Activated CD4-positive, alpha-beta T cell treated with anti-CD3 and anti-CD28 coated beads for 4 hours (primary cell): ENCODE measurements around the gene XPA.
A peak's percentile ranks its signal among the peaks of the same experiment; 100 is the strongest.

Experiments
- DNase-seq, 2 donors: peaks; one replicate each; pipeline ENCODE4 v3.0.0-alpha.2; 2020

XPA gene

DNA sequence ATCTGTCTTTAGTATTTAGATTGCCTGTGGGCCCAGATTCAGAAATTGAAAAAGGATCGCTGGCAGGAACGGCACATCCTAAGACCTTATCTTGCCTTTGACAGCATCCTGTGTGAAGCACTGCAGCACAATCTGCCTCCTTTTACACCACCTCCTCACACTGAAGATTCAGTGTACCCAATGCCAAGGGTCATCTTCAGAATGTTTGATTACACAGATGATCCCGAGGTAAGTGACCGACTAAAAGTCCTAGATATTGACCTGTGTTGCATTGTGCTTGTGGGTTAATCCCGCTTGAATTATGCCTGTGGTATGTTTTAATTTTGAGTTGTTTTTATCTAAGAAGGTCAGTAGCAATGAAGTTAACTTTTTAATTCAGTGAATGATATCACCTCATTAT, 49.1 kb downstream of the XPA start:
- no peak for DNase-seq

DNA sequence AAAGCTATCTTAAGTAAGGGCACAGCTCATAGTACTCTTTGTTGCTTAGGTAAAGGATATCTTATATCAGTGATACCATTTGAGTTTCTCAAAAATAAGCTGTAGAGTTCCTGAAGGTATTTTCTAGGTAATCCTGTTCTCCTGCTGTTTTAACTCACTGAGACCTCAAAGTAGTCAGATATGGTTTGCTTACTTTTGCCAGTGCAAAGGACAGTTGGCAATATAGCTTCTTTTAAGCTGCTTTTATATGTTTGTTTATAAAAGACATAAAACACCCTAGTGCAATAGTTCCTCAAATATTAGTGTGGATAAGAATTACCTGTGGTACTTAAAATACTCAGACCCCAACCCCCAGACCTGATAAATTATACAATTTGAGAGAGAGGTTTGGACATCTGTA, 51.4 kb downstream of the XPA start:
- DNase-seq: no peak

DNA sequence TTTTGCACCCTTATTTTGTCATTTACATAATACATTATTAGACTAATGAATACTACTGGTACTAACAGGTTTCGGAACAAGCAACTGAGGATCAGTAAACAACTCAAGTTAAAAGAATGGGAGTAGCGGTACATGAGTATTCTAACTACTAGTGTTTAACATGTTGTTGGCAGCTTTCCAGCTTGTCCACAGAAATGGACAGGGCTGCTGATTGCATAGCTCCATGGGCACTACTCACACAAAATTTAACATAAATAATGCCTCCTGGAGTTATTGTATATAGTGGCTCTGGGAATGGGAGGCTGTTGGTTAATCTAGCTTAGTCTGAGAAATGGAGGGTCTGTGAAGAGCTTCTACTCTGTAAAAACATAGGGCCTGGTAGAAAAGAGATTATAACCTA, 56.8 kb downstream of the XPA start:
- DNase-seq: no peak

DNA sequence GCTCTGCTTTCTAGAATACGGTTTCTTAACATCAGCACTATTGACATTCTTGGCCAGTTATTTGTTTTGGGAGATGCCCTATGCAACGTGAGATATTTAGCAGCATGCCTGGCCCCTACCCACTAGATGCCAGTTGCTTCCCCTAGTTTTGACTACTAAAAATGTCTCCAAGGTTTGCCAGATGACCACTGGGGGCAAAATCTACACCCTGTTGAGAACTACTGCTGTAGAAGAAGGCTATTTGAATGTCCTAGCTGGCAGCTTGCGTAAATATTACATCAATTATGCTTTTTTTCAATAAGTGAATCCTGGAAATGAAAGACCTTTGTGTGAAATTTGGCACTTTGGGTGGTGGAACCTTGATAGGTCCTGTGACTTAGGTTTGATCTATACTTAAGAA, 58.5 kb downstream of the XPA start:
- no peak for DNase-seq

DNA sequence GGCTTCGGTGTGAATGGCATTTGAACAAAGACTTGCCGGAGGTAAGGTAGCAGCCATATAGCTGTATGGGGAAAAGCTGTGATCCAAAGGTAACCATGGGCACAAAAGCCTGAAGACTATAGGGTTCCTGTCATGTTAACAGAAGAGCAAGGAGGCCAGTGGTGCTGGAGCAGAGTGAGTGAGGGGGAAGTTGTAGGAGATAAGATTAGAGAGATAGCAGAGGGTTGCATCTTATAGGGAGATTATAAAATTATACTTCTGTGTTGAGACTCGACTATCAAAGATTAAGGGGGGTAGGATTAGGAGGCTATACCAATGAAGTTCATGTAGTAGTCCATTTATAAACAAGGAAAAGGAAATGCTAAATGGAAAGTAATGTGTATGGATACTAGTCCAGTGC, 60.2 kb downstream of the XPA start:
- no peak for DNase-seq

DNA sequence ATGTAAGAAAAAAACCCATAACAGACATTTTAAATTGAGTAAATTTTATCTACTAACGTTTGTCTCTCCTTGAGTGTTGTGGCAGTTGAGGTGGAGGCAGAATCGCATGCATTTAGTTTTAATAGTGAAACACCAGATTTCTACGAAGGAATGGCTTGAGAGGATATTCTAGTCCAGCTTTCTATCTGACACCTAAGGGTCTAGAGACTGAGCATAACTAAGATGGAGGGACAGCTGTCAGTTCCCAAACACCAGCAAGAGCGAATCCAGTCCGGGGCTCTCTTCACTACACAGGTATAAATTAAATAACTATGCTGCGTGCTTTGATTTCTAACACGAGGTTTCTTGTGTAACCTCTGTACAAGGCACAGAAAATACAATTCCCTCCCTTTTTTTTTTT, 62.1 kb downstream of the XPA start:
- DNase-seq: no peak

DNA sequence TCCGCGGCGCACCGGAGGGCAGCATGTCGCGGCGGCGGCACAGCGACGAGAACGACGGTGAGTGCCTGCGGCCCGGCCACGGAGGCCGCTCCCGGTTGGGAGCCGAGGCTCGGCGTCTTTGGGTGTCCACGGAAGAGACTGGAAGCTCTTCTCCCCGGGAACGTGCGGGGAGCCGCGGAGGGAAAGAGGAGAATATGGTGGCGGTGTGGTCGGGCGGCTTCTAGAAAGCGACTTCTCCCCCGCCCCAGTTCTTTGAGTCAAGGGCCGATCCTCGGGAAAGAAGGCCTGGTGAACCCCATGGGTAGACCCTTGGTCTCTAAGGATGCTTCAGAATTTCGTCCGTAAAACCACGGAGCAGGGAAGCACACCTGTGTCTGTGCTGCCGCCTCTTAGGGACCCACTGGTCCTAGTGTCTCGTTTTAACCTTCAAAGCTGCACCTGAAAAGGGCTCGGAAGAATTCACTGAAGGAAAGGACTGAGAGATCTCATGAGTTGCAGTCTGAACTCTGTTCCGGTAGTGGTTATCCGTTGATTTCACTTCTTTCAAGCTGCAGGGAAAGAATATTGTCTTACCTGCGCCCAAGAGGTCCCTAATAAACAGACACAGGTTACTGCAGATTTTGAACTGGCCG, 63.2 kb downstream of the XPA start:
- DNase-seq: no peak

DNA sequence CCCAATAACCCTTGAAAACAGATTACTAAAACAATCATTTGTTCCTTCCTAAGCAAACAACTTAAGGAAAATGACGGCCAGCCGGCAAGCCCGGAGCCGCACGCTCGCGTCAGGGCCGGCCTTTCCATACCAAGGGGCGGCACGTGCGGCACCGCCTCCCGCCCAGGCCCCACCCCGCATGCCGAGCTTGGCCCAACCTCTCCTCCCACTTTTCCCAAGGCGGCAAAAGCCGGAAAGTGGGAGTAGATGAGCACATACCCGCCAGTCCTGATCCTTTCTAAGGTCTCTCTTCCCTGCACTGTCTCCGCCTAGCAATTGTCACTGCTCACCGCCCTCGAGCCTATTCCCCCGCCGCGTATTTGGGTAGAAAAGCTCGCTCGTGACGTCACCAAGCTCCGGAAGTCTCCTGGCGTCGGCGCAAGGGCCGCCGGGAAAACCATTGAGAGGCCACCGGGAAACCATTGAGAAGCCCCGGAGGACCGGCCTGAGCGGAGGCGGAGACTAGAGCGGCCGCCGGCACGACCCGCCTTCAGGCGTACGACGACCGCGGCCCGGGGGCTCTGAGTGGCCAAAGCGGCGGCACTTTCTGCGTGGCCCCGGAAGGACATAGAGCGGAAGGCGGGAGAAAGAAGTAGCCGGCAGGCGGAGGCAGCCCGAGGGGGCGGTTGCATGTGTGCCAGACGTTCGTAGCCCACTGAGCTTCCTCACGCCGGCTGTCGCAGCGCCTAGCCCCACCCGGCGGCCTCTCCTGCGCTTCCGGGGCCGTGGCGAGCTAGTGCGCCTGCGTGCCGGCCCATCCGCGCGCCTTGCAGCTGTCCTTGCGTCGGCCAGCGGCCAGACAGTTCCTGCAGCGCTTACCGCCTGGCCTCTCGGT, 63.9 kb downstream of the XPA start, which contains the start of the genes NCBP1 and TSTD2:
TSS of gene NCBP1 (plus strand) at position 837 of the 874 bp plus-strand sequence. CDS start 61 bp downstream, outside the sequence.
TSS of gene TSTD2 (minus strand) at position 384 of the 874 bp plus-strand sequence. CDS start 5,806 bp downstream, outside the sequence.
- DNase-seq: peak; percentile 94 to 96

DNA sequence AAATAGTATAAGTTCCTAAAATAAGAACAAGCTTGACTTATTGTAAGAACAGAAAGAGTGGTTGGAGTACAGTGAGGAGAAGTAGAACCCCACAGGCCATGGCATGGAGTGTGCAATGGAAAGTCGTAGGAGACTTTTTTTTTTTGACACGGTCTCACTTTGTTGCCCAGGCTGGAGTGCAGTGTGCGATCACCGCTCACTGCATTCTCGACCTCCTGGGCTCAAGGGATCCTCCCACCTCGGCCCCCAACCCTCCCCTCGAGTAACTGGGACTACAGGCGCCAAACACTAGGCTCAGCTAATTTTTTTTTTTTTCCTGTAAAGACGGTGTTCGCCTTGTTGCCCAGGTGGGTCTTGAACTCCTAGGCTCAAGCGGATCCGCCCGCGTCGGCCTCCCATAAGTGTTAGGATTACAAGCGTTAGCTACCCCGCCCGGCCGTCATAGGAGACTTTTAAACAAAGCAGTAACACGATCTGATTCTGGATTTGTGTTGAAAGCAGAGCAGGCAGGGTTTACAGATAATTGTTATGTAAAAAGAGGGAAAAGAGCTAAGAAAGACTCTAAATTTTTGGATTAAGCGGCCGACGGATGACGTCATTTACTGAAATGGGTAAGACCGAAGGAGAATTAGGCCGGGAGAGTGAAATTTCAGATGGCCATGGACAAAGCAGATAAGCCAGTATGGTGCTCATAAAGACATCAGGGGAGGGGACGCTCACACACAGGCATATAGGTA, 64.7 kb downstream of the XPA start:
- peak in 1 of 2 donors; percentile 24 for DNase-seq

DNA sequence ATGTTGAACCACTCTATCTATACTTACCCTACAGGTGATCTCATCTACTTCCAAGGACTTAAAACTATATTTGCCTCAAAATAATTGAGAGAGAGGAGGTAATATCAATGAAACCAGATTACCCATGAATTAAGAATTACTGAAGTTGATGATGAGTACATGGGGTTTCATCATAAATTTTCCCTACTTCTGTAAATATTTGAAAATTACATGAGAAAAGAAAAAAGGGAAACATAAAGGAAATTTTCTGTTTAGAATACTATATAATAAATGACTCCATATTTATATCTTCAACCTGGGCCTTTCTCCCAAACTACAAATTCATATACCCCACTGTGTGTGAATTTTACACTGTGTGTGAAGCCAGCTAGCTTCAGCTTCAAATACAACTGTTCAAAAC, 66.5 kb downstream of the XPA start:
- no peak for DNase-seq

DNA sequence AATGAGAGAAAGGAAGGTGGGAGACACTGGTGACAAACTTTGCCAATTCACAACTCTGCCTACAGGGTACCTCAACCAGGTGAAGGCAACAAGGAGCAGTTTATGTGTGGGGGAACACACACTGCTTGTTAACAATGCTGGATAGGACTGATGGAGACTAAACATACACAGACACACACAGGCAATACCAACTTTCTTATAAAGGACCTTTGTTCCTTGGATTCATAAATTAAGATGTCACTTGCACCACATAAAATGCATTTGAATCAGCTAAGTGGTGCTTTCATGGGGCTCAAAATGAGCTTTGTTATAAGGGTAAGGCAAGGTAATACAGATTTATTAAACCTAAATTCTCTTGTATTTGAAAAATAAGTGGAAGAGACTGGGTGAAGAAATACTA, 68.0 kb downstream of the XPA start:
- DNase-seq: no peak

DNA sequence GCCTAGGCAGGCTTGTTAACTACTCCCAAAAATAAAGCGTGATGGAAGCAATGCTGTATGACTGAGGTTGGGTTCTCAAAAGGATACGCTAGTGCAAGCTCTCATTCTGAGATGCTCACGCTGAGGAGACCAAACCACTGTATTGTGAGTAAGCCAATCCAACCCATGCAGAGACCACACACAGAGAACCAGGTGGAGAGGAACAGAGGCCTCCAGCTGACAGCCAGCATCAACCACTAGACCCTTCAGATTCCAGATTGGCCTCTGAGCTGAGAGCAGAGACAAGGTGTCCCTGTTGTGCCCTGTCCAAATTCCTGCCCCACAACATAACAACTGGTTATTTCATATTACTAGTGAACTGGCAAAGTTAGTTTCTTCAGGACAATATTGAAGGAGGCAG, 68.5 kb downstream of the XPA start:
- DNase-seq: no peak

DNA sequence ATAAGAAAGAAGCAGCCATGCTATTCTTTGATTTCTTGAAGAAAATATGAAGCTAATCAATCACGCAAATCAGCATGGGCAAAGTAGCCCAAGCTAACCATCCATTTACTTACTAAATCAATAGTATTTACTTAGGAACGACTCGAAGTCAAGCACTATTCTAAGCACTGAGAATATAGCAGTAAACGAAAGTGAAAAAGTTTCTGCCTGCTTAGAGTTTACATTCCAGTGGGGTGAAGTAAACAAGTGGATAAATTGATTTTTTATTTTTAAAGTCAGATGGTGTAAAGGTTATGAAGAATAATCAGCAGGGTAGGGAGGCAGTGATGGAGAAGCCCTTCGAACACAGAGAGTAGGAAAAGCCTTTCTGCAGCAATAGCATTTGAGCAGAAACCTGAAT, 69.5 kb downstream of the XPA start:
- no peak for DNase-seq

DNA sequence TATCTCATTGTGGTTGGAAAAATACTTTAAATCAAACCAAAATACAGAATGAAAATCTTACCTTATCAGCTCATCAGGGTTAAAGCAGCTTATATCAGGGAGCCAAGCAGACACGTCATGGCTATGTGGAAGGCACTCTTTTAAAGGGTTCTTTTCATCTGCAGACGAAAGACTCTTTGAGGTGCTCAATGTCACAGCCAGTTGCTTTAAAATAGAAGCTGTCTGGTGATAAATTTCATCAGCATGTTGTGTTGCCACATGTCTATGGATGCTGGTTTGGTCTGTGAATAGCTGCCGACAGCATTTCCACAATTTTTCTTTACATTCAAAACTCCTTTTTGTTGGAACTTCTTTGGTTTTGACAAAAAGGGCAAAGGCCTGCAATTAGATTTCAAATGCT, 71.5 kb downstream of the XPA start:
- no peak for DNase-seq
